SK-N-SH treated with all-trans-retinoic acid at 6 μM for 48 hours (cell line): ENCODE data around the gene RRBP1.

Experiments used
- ATAC-seq: fragments of 200-7000 bp; cut with Tn5 transposase; 3 replicates; pipeline ENCODE4 v1.9.1; 2020; ENCODE audit warnings: mild to moderate bottlenecking, moderate library complexity
- ARNTL ChIP-seq: fragments of 450-650 bp; formaldehyde crosslinking; IDR thresholded peaks from 2 replicates; pipeline ENCODE4 v1.5.0; 2020; ENCODE audit warnings: low read depth, mild to moderate bottlenecking, moderate library complexity, borderline replicate concordance
- BACH2 ChIP-seq: fragments of 250-450 bp; sonication (Bioruptor Pico); IDR thresholded peaks from 2 replicates; pipeline ENCODE4 v1.9.0; 2021; ENCODE audit warnings: mild to moderate bottlenecking, borderline replicate concordance
- CREB5 ChIP-seq: fragments of 250-450 bp; sonication (Bioruptor Pico); IDR thresholded peaks from 2 replicates; pipeline ENCODE4 v1.5.1; 2020; ENCODE audit warnings: low read depth, mild to moderate bottlenecking, moderate library complexity
- CSDC2 ChIP-seq: fragments of 250-450 bp; sonication (Bioruptor Pico); IDR thresholded peaks from 2 replicates; pipeline ENCODE4 v1.5.0; 2020; ENCODE audit warnings: mild to moderate bottlenecking, moderate library complexity
- ESRRG ChIP-seq: fragments of 250-450 bp; sonication (Bioruptor Pico); IDR thresholded peaks from 2 replicates; pipeline ENCODE4 v1.6.1; 2021; ENCODE audit warnings: mild to moderate bottlenecking
- GLIS3 ChIP-seq: fragments of 250-450 bp; sonication (Bioruptor Pico); IDR thresholded peaks from 2 replicates; pipeline ENCODE4 v1.5.0; 2020; ENCODE audit warnings: mild to moderate bottlenecking, moderate library complexity
- OSR1 ChIP-seq: fragments of 250-450 bp; sonication (Bioruptor Pico); IDR thresholded peaks from 2 replicates; pipeline ENCODE4 v1.8.0; 2022; ENCODE audit warnings: moderate library complexity, mild to moderate bottlenecking, inconsistent platforms
- POU6F1 ChIP-seq: fragments of 250-450 bp; sonication (Bioruptor Pico); IDR thresholded peaks from 2 replicates; pipeline ENCODE4 v1.8.0; 2021; ENCODE audit warnings: low read depth, mild to moderate bottlenecking, moderate library complexity, borderline replicate concordance
- PPARA ChIP-seq: fragments of 250-450 bp; sonication (Bioruptor Pico); IDR thresholded peaks from 2 replicates; pipeline ENCODE4 v1.5.0; 2020; ENCODE audit warnings: mild to moderate bottlenecking, borderline replicate concordance
- RARB ChIP-seq: fragments of 250-450 bp; sonication (Bioruptor Pico); IDR thresholded peaks from 2 replicates; pipeline ENCODE4 v1.8.0; 2021; ENCODE audit warnings: mild to moderate bottlenecking, moderate library complexity
- SNAI2 ChIP-seq: fragments of 250-450 bp; sonication (Bioruptor Pico); IDR thresholded peaks from 2 replicates; pipeline ENCODE4 v1.5.0; 2020; ENCODE audit warnings: mild to moderate bottlenecking, moderate library complexity
- TCF4 ChIP-seq: fragments of 250-450 bp; sonication (Bioruptor Pico); IDR thresholded peaks from 2 replicates; pipeline ENCODE4 v1.8.0; 2021; ENCODE audit warnings: mild to moderate bottlenecking, moderate library complexity, borderline replicate concordance
- TOX ChIP-seq: fragments of 250-450 bp; sonication (Bioruptor Pico); IDR thresholded peaks from 2 replicates; pipeline ENCODE4 v1.8.0; 2021; ENCODE audit warnings: mild to moderate bottlenecking, moderate library complexity, borderline replicate concordance
- TSHZ2 ChIP-seq: fragments of 250-450 bp; sonication (Bioruptor Pico); IDR thresholded peaks from 2 replicates; pipeline ENCODE4 v1.5.0; 2020; ENCODE audit warnings: mild to moderate bottlenecking, moderate library complexity
- ZC3H10 ChIP-seq: fragments of 250-450 bp; sonication (Bioruptor Pico); IDR thresholded peaks from 2 replicates; pipeline ENCODE4 v1.5.1; 2021; ENCODE audit warnings: mild to moderate bottlenecking, moderate library complexity
- ZFP3 ChIP-seq: fragments of 250-450 bp; sonication (Bioruptor Pico); IDR thresholded peaks from 2 replicates; pipeline ENCODE4 v1.5.0; 2020; ENCODE audit warnings: mild to moderate bottlenecking, moderate library complexity
- ZFP30 ChIP-seq: fragments of 450-650 bp; formaldehyde crosslinking; IDR thresholded peaks from 2 replicates; pipeline ENCODE4 v1.5.0; 2022; ENCODE audit warnings: mild to moderate bottlenecking, moderate library complexity
- ZNF565 ChIP-seq: fragments of 450-650 bp; formaldehyde crosslinking; conservative IDR thresholded peaks from 2 replicates; pipeline ENCODE4 v1.5.0; 2020; ENCODE audit warnings: low read depth, mild to moderate bottlenecking, moderate library complexity
- ZNF70 ChIP-seq: fragments of 450-650 bp; formaldehyde crosslinking; IDR thresholded peaks from 2 replicates; pipeline ENCODE4 v1.5.0; 2020; ENCODE audit warnings: mild to moderate bottlenecking, moderate library complexity
- ZNF8 ChIP-seq: fragments of 450-650 bp; formaldehyde crosslinking; IDR thresholded peaks from 2 replicates; pipeline ENCODE4 v1.5.0; 2020; ENCODE audit warnings: mild to moderate bottlenecking, moderate library complexity
- TF ChIP-seq, protein P1 (sequence below): fragments of 250-450 bp; sonication (Bioruptor Pico); IDR thresholded peaks from 2 replicates; pipeline ENCODE4 v1.8.0; 2020; ENCODE audit warnings: mild to moderate bottlenecking, moderate library complexity, borderline replicate concordance
- TF ChIP-seq, protein P2 (sequence below): fragments of 250-450 bp; sonication (Bioruptor Pico); IDR thresholded peaks from 2 replicates; pipeline ENCODE4 v1.5.1; 2021; ENCODE audit warnings: mild to moderate bottlenecking, moderate library complexity

The RRBP1 gene

GRCh38 chr20:17610566-17611289 lies 71.3 kb downstream of the RRBP1 start (continued):
- TF ChIP-seq CREB5 (CRISPR knock-in tag): no peak
- no peak for TF ChIP-seq ZNF8
- TF ChIP-seq, protein P1, sequence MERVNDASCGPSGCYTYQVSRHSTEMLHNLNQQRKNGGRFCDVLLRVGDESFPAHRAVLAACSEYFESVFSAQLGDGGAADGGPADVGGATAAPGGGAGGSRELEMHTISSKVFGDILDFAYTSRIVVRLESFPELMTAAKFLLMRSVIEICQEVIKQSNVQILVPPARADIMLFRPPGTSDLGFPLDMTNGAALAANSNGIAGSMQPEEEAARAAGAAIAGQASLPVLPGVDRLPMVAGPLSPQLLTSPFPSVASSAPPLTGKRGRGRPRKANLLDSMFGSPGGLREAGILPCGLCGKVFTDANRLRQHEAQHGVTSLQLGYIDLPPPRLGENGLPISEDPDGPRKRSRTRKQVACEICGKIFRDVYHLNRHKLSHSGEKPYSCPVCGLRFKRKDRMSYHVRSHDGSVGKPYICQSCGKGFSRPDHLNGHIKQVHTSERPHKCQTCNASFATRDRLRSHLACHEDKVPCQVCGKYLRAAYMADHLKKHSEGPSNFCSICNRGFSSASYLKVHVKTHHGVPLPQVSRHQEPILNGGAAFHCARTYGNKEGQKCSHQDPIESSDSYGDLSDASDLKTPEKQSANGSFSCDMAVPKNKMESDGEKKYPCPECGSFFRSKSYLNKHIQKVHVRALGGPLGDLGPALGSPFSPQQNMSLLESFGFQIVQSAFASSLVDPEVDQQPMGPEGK (CRISPR knock-in tag): no peak
- TF ChIP-seq, protein P2, sequence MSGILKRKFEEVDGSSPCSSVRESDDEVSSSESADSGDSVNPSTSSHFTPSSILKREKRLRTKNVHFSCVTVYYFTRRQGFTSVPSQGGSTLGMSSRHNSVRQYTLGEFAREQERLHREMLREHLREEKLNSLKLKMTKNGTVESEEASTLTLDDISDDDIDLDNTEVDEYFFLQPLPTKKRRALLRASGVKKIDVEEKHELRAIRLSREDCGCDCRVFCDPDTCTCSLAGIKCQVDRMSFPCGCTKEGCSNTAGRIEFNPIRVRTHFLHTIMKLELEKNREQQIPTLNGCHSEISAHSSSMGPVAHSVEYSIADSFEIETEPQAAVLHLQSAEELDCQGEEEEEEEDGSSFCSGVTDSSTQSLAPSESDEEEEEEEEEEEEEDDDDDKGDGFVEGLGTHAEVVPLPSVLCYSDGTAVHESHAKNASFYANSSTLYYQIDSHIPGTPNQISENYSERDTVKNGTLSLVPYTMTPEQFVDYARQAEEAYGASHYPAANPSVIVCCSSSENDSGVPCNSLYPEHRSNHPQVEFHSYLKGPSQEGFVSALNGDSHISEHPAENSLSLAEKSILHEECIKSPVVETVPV: no peak
- no peak for TF ChIP-seq PPARA (CRISPR knock-in tag)
- no peak for TF ChIP-seq ZFP3 (CRISPR knock-in tag)
- TF ChIP-seq SNAI2 (CRISPR knock-in tag): no peak

DNA sequence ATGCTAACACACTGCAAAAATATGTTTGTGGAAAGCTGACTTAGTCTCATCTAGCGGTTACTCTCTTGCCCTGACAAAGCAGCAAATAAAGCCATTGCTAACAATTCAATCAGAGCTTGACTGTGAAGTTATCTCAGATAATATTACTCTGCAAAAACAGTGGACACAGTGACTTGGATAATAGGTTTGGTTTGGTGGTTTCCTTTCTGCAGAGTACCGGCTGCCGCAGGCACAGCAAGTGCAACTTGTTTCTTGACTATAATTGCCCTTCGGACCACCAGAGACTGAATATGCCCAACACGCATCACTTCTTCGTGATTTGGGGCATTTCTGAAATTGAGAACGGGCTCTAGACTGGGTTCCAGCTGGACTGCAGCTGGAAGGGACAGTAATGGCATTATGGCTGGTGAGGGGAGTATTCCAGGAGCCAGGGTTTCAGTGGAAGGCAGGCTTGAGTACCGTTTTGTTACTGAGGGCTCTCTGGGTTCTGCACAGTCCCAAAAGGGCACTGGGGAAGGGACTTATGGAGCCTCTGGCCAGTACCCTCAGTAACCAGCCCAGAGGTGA lies 72.1 kb downstream of the RRBP1 start:
- no peak for TF ChIP-seq ZNF565 (CRISPR knock-in tag)
- no peak for TF ChIP-seq TOX (CRISPR knock-in tag)
- TF ChIP-seq RARB (CRISPR knock-in tag): no peak
- no peak for TF ChIP-seq POU6F1 (CRISPR knock-in tag)
- TF ChIP-seq ARNTL: no peak
- no peak for TF ChIP-seq ZNF70 (CRISPR knock-in tag)
- no peak for TF ChIP-seq SNAI2 (CRISPR knock-in tag)
- TF ChIP-seq ZFP30 (CRISPR knock-in tag): no peak
- no peak for TF ChIP-seq GLIS3 (CRISPR knock-in tag)
- no peak for TF ChIP-seq TSHZ2
- TF ChIP-seq, protein P1 (CRISPR knock-in tag): no peak
- no peak for TF ChIP-seq ESRRG (CRISPR knock-in tag)
- no peak for TF ChIP-seq TCF4 (CRISPR knock-in tag)
- TF ChIP-seq CREB5 (CRISPR knock-in tag): no peak
- TF ChIP-seq BACH2 (CRISPR knock-in tag): no peak
- TF ChIP-seq ZC3H10 (CRISPR knock-in tag): no peak
- TF ChIP-seq CSDC2: no peak
- TF ChIP-seq OSR1 (CRISPR knock-in tag): no peak
- no peak for ATAC-seq
